Ovary (tissue), 9 donors: ENCODE data around the gene TTC7B. TPM values are rescaled to one million over a fixed set of nuclear protein-coding genes. Genes with fewer than 3 reads are reported as not detected.

ENCODE experiments used
- DNase-seq, 5 donors: peaks; one replicate each; pipeline ENCODE4 v3.0.0-alpha.2; 2019 to 2020
- H3K27ac ChIP-seq, 2 donors: fragments of 200-600 bp; one replicate each; pipeline versions ENCODE4 v1.5.1 to v1.8.0; 2019 to 2022
- H3K27me3 ChIP-seq: fragments of 200-600 bp; one replicate; pipeline ENCODE4 v1.8.0; 2022
- H3K36me3 ChIP-seq: fragments of 200-600 bp; sonication (generic); one replicate; pipeline ENCODE4 v1.5.1; 2019
- H3K4me1 ChIP-seq: one replicate; pipeline ENCODE4 v1.8.1; 2013; ENCODE audit warnings: mild to moderate bottlenecking, moderate library complexity; ENCODE audit not compliant: insufficient read depth
- H3K4me3 ChIP-seq: fragments of 200-600 bp; sonication (generic); one replicate; pipeline ENCODE4 v1.5.1; 2017
- H3K9me3 ChIP-seq, 2 donors: fragments of 200-600 bp in 1 of 2; sonication (generic) in 1 of 2; one replicate each; pipeline versions ENCODE4 v1.5.1 to v1.8.1; 2013 to 2019; ENCODE audit warnings: mild to moderate bottlenecking in 1 of 2, moderate library complexity in 1 of 2
- EP300 ChIP-seq: sonication (generic); formaldehyde crosslinking; IDR thresholded peaks from one replicate; pipeline ENCODE4 v1.6.1; 2017; ENCODE audit warnings: antibody characterized with exemption
- POLR2A ChIP-seq: fragments of 450-650 bp; IDR thresholded peaks from one replicate; pipeline ENCODE4 v1.6.1; 2017; ENCODE audit warnings: antibody characterized with exemption, mild to moderate bottlenecking, moderate library complexity
- WGBS, 3 donors: extraction: QIAGEN DNeasy Blood & Tissue Kit in 1 of 3; methylation state at CpG; one replicate each; pipeline versions ENCODE4 v1.1.5 to v1.1.7; 2013 to 2017; 5-methylcytosine and 5-hydroxymethylcytosine counted together
- intact Hi-C, 4 donors: fragments of 100-400 bp; cut with DNase I; formaldehyde crosslinking; loops; one replicate each; pipeline versions ENCODE4 v1.11.0 to v1.15.1; 2022 to 2023
- polyA plus RNA-seq, 2 donors: library from polyadenylated mRNA; stranded (reverse); fragments of 200-250 nt in 1 of 2; fragments of 350-450 nt in 1 of 2; fragmentation: Illumina TruSeq in 1 of 2; extraction: RNeasy Lipid Tissue Mini Kit (QIAGEN cat#74804) in 1 of 2; gene quantifications; one replicate each; pipeline ENCODE4 v1.2.3, GENCODE V29; 2013 to 2014
- total RNA-seq, 7 donors: library from RNA; depleted of rRNA in 2 of 7; stranded (reverse); fragments of >200 nt in 2 of 7; fragmentation: NEBNext Ultra II Directional in 3 of 7; extraction: Animal tissue kit (Norgen Biotek cat#: 25700) in 3 of 7; gene quantifications; one replicate each; pipeline versions ENCODE4 v1.1.0 to v1.2.4, GENCODE V29; 2016 to 2023
- TF ChIP-seq, protein P1 (sequence below), 3 donors: fragments of 450-650 bp in 2 of 3; fragments of 200-600 bp in 1 of 3; IDR thresholded peaks; one replicate each; pipeline versions ENCODE4 v1.5.1 to v1.8.0; 2016 to 2022; ENCODE audit warnings: antibody characterized with exemption in 3 of 3, mild to moderate bottlenecking in 1 of 3
- donor health status: DM: no; HTN: no; CAD: no; lungs with moderate emphysema.
- donor health status: DM: no; HTN: no; CAD: no.
- donor health status: Bipolar disorder and iron deficiency.
- donor health status: DM: yes; HTN: yes; CAD: no.
- donor health status: DM: no; HTN: no; CAD: no.
- donor health status: DM: yes; HTN: yes; CAD: no.

TTC7B gene
- total and polyA plus RNA-seq, 9 donors: 18.2 to 39.5 (median 34.2) TPM

DNA sequence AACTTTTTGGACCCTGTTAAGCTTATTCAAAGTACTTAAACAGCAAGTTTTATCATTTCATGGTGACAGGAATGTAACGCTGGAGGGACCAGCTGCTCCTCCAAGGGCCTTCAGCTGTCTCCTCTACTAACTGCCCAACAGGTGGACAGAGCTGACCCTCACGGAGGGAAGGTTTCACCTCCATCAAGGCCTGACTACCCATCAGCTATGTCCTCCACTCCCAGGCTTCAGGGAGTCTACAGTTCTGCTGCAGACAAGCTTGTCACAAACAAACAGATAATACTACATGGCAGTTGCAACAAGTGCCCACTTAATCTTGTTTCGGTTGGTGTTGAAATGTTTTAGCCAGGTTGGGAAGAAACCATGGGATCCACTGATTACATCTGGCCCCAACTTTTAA lies 175.1 kb downstream of the TTC7B start:
- DNase-seq: no peak
- Histone ChIP-seq H3K9me3 (no peaks in the 10 kb centered on the region), H3K27me3 (no peaks in the 10 kb centered on the region), H3K36me3 (no peaks in the 10 kb centered on the region), H3K4me3 (no peak overlapping the region), H3K4me1 (peaks cover 2% of the 10 kb centered on the region), H3K27ac (no peak overlapping the region)
- TF ChIP-seq, protein P1, sequence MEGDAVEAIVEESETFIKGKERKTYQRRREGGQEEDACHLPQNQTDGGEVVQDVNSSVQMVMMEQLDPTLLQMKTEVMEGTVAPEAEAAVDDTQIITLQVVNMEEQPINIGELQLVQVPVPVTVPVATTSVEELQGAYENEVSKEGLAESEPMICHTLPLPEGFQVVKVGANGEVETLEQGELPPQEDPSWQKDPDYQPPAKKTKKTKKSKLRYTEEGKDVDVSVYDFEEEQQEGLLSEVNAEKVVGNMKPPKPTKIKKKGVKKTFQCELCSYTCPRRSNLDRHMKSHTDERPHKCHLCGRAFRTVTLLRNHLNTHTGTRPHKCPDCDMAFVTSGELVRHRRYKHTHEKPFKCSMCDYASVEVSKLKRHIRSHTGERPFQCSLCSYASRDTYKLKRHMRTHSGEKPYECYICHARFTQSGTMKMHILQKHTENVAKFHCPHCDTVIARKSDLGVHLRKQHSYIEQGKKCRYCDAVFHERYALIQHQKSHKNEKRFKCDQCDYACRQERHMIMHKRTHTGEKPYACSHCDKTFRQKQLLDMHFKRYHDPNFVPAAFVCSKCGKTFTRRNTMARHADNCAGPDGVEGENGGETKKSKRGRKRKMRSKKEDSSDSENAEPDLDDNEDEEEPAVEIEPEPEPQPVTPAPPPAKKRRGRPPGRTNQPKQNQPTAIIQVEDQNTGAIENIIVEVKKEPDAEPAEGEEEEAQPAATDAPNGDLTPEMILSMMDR (IDR thresholded peaks at IDR 0.05): no peak
- TF ChIP-seq POLR2A: no peak
- no peak for TF ChIP-seq EP300
- WGBS, 3 donors: 74 to 86% (median 75%) methylated on average over 3 of the region's 3 CpGs
- intact Hi-C loops: no loop called here

GRCh38 chr14:90639641-90640040 lies 176.6 kb downstream of the TTC7B start:
- DNase-seq: no peak
- Histone ChIP-seq H3K27me3 (no peaks in the 10 kb centered on the region), H3K36me3 (no peaks in the 10 kb centered on the region), H3K27ac (no peak overlapping the region), H3K9me3 (no peaks in the 10 kb centered on the region), H3K4me3 (no peak overlapping the region), H3K4me1 (peaks cover 2% of the 10 kb centered on the region)
- 86 to 92% (median 91%) methylated on average over 9 of the region's 9 CpGs for WGBS, 3 donors
- no peak for TF ChIP-seq EP300
- TF ChIP-seq, protein P1 (IDR thresholded peaks at IDR 0.05): no peak
- intact Hi-C loops: no loop called here

- 92 to 96% (median 93%) methylated on average over 2 of the region's 2 CpGs for WGBS, 3 donors
- no peak overlapping the region for H3K4me3 ChIP-seq
- H3K27me3 ChIP-seq: no peaks in the 10 kb centered on the region
- no peak for DNase-seq
- H3K9me3 ChIP-seq: no peaks in the 10 kb centered on the region
- H3K27ac ChIP-seq: no peak overlapping the region
- H3K36me3 ChIP-seq: no peaks in the 10 kb centered on the region
- H3K4me1 ChIP-seq: no peaks in the 10 kb centered on the region
- TF ChIP-seq POLR2A (no peak), EP300 (no peak)
- TF ChIP-seq, protein P1 (IDR thresholded peaks at IDR 0.05): no peak
- intact Hi-C loops: no loop called here
Measured at GRCh38 chr14:90632871-90633270, 183.4 kb downstream of the TTC7B start.

DNA sequence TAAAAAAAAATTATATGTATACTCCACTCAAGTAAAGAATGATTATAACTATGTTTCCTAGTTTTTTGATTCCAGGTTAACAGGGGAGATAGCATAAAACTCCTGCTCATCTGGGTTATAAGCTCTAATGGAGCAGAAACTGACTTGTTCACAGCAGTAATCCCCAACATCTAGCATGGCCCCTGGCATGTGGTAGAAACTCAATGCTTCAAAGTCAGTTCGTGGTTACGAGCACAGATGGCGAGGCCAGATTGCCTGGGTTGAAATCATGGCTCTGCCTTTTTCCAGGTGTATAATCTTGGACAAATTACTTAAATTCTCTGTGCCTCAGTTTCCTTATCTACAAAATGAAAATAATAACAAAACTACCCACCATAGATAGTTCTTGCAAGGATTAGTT lies 183.8 kb downstream of the TTC7B start:
- WGBS, 3 donors: 97 to 99% (median 97%) methylated on average over 3 of the region's 3 CpGs
- Histone ChIP-seq H3K36me3 (no peaks in the 10 kb centered on the region), H3K4me1 (peaks cover under 1% of the 10 kb centered on the region), H3K27me3 (no peaks in the 10 kb centered on the region), H3K9me3 (no peaks in the 10 kb centered on the region), H3K4me3 (no peak overlapping the region), H3K27ac (no peak overlapping the region)
- no peak for DNase-seq
- TF ChIP-seq EP300 (no peak), POLR2A (no peak)
- TF ChIP-seq, protein P1 (IDR thresholded peaks at IDR 0.05): no peak
- intact Hi-C loops: no loop called here
